Measurements from ENCODE around the gene CCT7. TPM values are rescaled to one million over a fixed set of nuclear protein-coding genes. Genes with fewer than 3 reads are reported as not detected.

The CCT7 gene
- total and polyA plus RNA-seq, 11 donors, result 156 to 328 (median 200) TPM

- DNase-seq (no peak), ATAC-seq (no peak)
- peaks cover 0 to 20% (median 8%) of the 10 kb centered on the region in 12 donors for H3K4me1 ChIP-seq
- H3K27ac ChIP-seq, result no peak overlapping the region
- TF ChIP-seq CTCF (IDR thresholded peaks at IDR 0.05), result no peak
- TF ChIP-seq POLR2A (IDR thresholded peaks at IDR 0.05), result no peak
- no peaks in the 10 kb centered on the region for H3K36me3 ChIP-seq
- H3K27me3 ChIP-seq, result peaks cover 0 to 21% (median 5%) of the 10 kb centered on the region in 9 donors
- intact Hi-C loops (cut with DNase I), result no loop called here
- H3K4me3 ChIP-seq, result no peak overlapping the region
- H3K9me3 ChIP-seq, result no peaks in the 10 kb centered on the region
These were observed 47.1 kb downstream of the CCT7 start for GRCh38 chr2:73281244-73281643.

- Histone ChIP-seq H3K36me3 (no peaks in the 10 kb centered on the region), H3K4me3 (peak overlapping the region in 1 of 12 donors; percentile 71), H3K4me1 (peaks cover 0 to 20% (median 8%) of the 10 kb centered on the region in 12 donors), H3K27ac (no peak overlapping the region), H3K9me3 (no peaks in the 10 kb centered on the region), H3K27me3 (peaks cover 0 to 35% (median 8%) of the 10 kb centered on the region in 9 donors)
- DNase-seq, result no peak
- 46 to 70% (median 54%) methylated on average over 5 of the region's 5 CpGs for WGBS, 4 donors
- ATAC-seq, result no peak
- intact Hi-C loops (cut with DNase I), result no loop called here
- TF ChIP-seq POLR2A (IDR thresholded peaks at IDR 0.05) (no peak), CTCF (IDR thresholded peaks at IDR 0.05) (no peak)
These were observed 48.9 kb downstream of the CCT7 start for GRCh38 chr2:73282924-73283544.

- TF ChIP-seq CTCF (IDR thresholded peaks at IDR 0.05) (no peak), POLR2A (IDR thresholded peaks at IDR 0.05) (no peak)
- Histone ChIP-seq H3K4me3 (peak overlapping the region; percentile 46 to 78 (median 63)), H3K9me3 (no peaks in the 10 kb centered on the region), H3K36me3 (no peaks in the 10 kb centered on the region), H3K27ac (no peak overlapping the region), H3K27me3 (peaks cover 0 to 41% (median 8%) of the 10 kb centered on the region in 9 donors), H3K4me1 (peaks cover 0 to 20% (median 8%) of the 10 kb centered on the region in 12 donors)
- ATAC-seq (peak in 3 of 4 donors; percentile 22 to 38 (median 28)), DNase-seq (peak in 1 of 5 donors; percentile 71)
- intact Hi-C loops (cut with DNase I), result no loop called here
- WGBS, 4 donors, result 2 to 5% (median 4%) methylated on average over 17 to 43 of the region's 43 CpGs
These were observed 49.6 kb downstream of the CCT7 start for GRCh38 chr2:73283545-73284295.
